HG03280 (cell line): ENCODE results near the gene TTC9B.

ENCODE experiments used
- ATAC-seq: cut with Tn5 transposase; IDR thresholded peaks from one replicate; pipeline ENCODE4 v1.9.1; 2021; ENCODE audit warnings: mild to moderate bottlenecking, moderate library complexity; ENCODE audit not compliant: unreplicated experiment

The TTC9B gene

GRCh38 chr19:40216777-40217026 lies 1.5 kb downstream of the TTC9B start:
- no peak for ATAC-seq

GRCh38 chr19:40216013-40216776 lies 2.0 kb downstream of the TTC9B start:
- no peak for ATAC-seq

- ATAC-seq: no peak
These were observed 3.2 kb downstream of the TTC9B start for GRCh38 chr19:40214936-40215335.

- no peak for ATAC-seq
These were observed 4.2 kb downstream of the TTC9B start for GRCh38 chr19:40213882-40214570.

GRCh38 chr19:40213251-40213829 lies 4.8 kb downstream of the TTC9B start:
- no peak for ATAC-seq

GRCh38 chr19:40210889-40211288 lies 7.3 kb downstream of the TTC9B start:
- no peak for ATAC-seq

GRCh38 chr19:40208602-40209001 lies 9.6 kb downstream of the TTC9B start:
- no peak for ATAC-seq

GRCh38 chr19:40205760-40206159 lies 12.4 kb downstream of the TTC9B start:
- no peak for ATAC-seq

- ATAC-seq: no peak
These were observed 13.8 kb downstream of the TTC9B start for GRCh38 chr19:40204381-40204780.

- no peak for ATAC-seq
These were observed 17.7 kb downstream of the TTC9B start for GRCh38 chr19:40200341-40201099.

- ATAC-seq: no peak
These were observed 19.8 kb downstream of the TTC9B start for GRCh38 chr19:40198272-40198990.

GRCh38 chr19:40193587-40193849 lies 24.7 kb downstream of the TTC9B start:
- ATAC-seq: no peak

GRCh38 chr19:40192758-40193586 lies 25.2 kb downstream of the TTC9B start:
- ATAC-seq: no peak

GRCh38 chr19:40191836-40192646 lies 26.1 kb downstream of the TTC9B start:
- peak; percentile 7 for ATAC-seq

GRCh38 chr19:40190891-40191835 lies 27.0 kb downstream of the TTC9B start, which contains the start of gene MAP3K10:
Gene MAP3K10 (plus strand): TSS chr19:40191426. CDS start chr19:40192032, 606 bp downstream.
- peak; percentile 84 for ATAC-seq

- ATAC-seq: no peak
These were observed 33.9 kb downstream of the TTC9B start for GRCh38 chr19:40184273-40184672.

- ATAC-seq: no peak
These were observed 39.4 kb downstream of the TTC9B start for GRCh38 chr19:40178756-40179155.
